ENCODE data around the gene HRH3. TPM values are rescaled to one million over a fixed set of nuclear protein-coding genes. Genes with fewer than 3 reads are reported as not detected.

HRH3 gene
- total and polyA plus RNA-seq, 2 donors (not counting 1 experiment from before 2014, with no cell fraction given): not detected

DNA sequence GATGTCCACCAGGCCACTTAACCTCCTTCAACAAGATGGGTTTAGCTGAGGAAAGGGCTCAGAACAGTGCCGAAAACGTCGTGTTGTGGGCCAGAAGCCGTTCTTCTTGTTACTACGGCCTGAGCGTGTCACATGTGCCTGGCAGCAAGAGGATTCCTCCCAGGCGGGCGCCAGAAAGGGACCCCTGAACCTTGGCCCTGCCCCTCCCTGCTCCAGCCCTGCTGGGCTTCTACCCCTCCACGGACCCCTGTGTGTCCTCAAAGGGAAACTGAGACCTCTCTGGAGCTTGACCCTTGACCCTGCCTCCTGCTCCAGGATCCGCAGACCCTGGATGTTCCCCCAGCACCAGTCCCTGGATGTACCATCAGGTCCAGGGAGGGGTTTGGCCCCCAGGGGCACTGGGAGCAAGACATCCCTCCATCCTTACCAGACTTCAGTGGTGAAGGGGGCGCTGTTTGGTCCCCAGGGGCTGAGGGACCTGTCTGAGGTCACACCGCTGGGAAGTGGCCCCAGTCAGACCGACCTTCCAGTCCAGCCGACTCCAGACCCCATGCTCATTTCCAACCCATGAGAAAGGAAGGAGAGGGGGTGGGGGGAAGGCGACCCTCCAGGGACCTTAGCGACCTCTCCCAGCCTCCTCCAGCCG, 10.1 kb downstream of the HRH3 start:
- H3K27me3 ChIP-seq (replicated peaks in 1 of 4; ENCODE audit: control extremely low read depth in 1 of 4, control insufficient read depth in 3 of 4, insufficient read depth in 4 of 4, low read length in 3 of 4): peaks cover 0 to 36% (median 11%) of the 10 kb centered on the region in 4 experiments
- no peaks in the 10 kb centered on the region for H3K4me1 Mint-ChIP-seq
- 75% methylated on average over 12 of the region's 17 CpGs for WGBS (ENCODE audit: insufficient coverage)
- DNase-seq (no peak), ATAC-seq (ENCODE audit: low read depth) (no peak)
- CTCF ChIA-PET: no interaction called here
- no peak overlapping the region for H3K27ac Mint-ChIP-seq
- H3K36me3 ChIP-seq (replicated peaks in 1 of 2; ENCODE audit: control extremely low read depth in 1 of 2, control insufficient read depth in 1 of 2, extremely low read depth in 1 of 2, insufficient read depth in 2 of 2, low read length in 1 of 2): no peaks in the 10 kb centered on the region
- H3K9me3 ChIP-seq (ENCODE audit: control extremely low read depth in 1 of 3, control insufficient read depth in 2 of 3, insufficient read depth in 1 of 3, low read length in 2 of 3): no peaks in the 10 kb centered on the region
- H3K79me2 ChIP-seq (ENCODE audit: control insufficient read depth, insufficient read depth, low read length): no peaks in the 10 kb centered on the region
- no peak overlapping the region for H3K4me2 ChIP-seq (replicated peaks; ENCODE audit: low read depth, low read length, poor library complexity, severe bottlenecking)
- no peak for TF ChIP-seq EZH2 (IDR thresholded peaks at IDR 0.05; ENCODE audit: borderline replicate concordance, insufficient read depth, low read depth, low read length, poor library complexity, severe bottlenecking)
- TF ChIP-seq, protein P1, sequence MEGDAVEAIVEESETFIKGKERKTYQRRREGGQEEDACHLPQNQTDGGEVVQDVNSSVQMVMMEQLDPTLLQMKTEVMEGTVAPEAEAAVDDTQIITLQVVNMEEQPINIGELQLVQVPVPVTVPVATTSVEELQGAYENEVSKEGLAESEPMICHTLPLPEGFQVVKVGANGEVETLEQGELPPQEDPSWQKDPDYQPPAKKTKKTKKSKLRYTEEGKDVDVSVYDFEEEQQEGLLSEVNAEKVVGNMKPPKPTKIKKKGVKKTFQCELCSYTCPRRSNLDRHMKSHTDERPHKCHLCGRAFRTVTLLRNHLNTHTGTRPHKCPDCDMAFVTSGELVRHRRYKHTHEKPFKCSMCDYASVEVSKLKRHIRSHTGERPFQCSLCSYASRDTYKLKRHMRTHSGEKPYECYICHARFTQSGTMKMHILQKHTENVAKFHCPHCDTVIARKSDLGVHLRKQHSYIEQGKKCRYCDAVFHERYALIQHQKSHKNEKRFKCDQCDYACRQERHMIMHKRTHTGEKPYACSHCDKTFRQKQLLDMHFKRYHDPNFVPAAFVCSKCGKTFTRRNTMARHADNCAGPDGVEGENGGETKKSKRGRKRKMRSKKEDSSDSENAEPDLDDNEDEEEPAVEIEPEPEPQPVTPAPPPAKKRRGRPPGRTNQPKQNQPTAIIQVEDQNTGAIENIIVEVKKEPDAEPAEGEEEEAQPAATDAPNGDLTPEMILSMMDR (IDR thresholded peaks at IDR 0.05): no peak
- H3K9me3 Mint-ChIP-seq (ENCODE audit: insufficient read depth): no peaks in the 10 kb centered on the region
- no peak overlapping the region for H3K4me3 Mint-ChIP-seq
- H4K20me1 ChIP-seq (ENCODE audit: control insufficient read depth, insufficient read depth, low read length, poor library complexity, severe bottlenecking): no peaks in the 10 kb centered on the region
- no peak overlapping the region for H3K9ac ChIP-seq (ENCODE audit: low read length)
- no peak overlapping the region for H3K27ac ChIP-seq (ENCODE audit: low read length in 2 of 2)
- H3K4me3 ChIP-seq (ENCODE audit: control extremely low read depth in 1 of 5, extremely low read depth in 1 of 5, insufficient read depth in 1 of 5, low read depth in 2 of 5, low read length in 4 of 5): no peak overlapping the region
- POLR2A ChIA-PET: no interaction called here
- no peak overlapping the region for H2AFZ ChIP-seq (ENCODE audit: insufficient read depth, low read depth, low read length, poor library complexity, severe bottlenecking)
- H3K27me3 Mint-ChIP-seq: peaks cover 13% of the 10 kb centered on the region
- intact Hi-C loops (cut with micrococcal nuclease): no loop called here
- no peaks in the 10 kb centered on the region for H3K4me1 ChIP-seq (ENCODE audit: control insufficient read depth in 2 of 2, insufficient read depth in 2 of 2, low read length in 2 of 2)

DNA sequence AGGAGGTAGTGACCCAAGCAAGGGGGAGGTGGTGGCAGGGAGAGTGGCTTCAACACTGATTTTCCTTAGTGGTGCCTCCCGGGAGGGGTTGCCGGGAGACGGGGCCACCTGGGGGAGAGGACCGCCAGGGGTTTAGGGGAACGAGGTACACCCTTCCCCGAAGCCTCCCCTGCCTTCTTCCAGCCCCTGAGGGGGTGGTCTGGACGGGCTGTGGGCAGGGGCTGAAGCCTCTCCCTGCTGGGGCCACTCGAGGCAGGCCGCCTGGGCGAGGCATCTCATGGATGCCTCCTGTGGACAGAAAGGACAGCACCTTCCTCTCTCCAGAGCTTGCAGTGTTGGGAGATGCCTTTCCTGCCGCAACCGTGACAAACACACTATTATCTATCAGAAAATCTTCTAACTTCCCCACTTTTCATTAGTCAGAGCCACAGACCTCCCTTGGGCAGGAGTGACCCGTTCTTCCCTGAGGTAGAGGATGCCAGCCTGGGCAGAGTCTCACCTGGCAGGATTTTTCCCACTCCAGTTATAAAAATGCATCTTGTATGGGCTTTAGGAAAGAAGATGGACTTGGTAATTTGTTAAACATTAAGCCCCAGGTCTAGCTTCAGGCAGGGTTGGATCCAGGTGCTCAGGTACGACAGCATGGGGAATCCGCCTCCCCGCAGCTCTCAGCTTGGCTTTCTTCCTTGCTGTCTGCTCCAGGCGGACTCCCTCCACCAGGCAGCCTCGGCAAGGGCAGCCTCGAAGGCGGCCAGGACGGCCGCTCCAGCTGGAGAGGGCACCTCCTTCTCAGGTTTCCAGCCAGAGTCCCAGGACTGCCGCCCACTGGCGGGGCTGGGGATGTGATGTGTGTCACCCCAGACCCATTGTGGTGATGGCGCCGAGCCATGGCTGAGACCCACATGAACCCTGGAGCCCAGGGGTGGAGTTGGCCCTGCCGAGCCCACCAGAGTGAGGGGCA, 11.0 kb downstream of the HRH3 start:
- H3K4me2 ChIP-seq (replicated peaks; ENCODE audit: low read depth, low read length, poor library complexity, severe bottlenecking): no peak overlapping the region
- ATAC-seq (ENCODE audit: low read depth): no peak
- H3K27me3 ChIP-seq (replicated peaks in 1 of 4; ENCODE audit: control extremely low read depth in 1 of 4, control insufficient read depth in 3 of 4, insufficient read depth in 4 of 4, low read length in 3 of 4): peaks cover 0 to 28% (median 11%) of the 10 kb centered on the region in 4 experiments
- H3K4me1 ChIP-seq (ENCODE audit: control insufficient read depth in 2 of 2, insufficient read depth in 2 of 2, low read length in 2 of 2): no peaks in the 10 kb centered on the region
- H3K27ac ChIP-seq (ENCODE audit: low read length in 2 of 2): no peak overlapping the region
- no peaks in the 10 kb centered on the region for H3K79me2 ChIP-seq (ENCODE audit: control insufficient read depth, insufficient read depth, low read length)
- TF ChIP-seq, protein P1 (IDR thresholded peaks at IDR 0.05): no peak
- TF ChIP-seq EZH2 (IDR thresholded peaks at IDR 0.05; ENCODE audit: borderline replicate concordance, insufficient read depth, low read depth, low read length, poor library complexity, severe bottlenecking): no peak
- no peak overlapping the region for H3K9ac ChIP-seq (ENCODE audit: low read length)
- Mint-ChIP-seq H3K4me3 (no peak overlapping the region), H3K27ac (no peak overlapping the region), H3K4me1 (no peaks in the 10 kb centered on the region), H3K9me3 (ENCODE audit: insufficient read depth) (no peaks in the 10 kb centered on the region), H3K27me3 (peaks cover 7% of the 10 kb centered on the region)
- WGBS (ENCODE audit: insufficient coverage): 68% methylated on average over 25 of the region's 27 CpGs
- no peak overlapping the region for H3K4me3 ChIP-seq (ENCODE audit: control extremely low read depth in 1 of 5, extremely low read depth in 1 of 5, insufficient read depth in 1 of 5, low read depth in 2 of 5, low read length in 4 of 5)
- intact Hi-C loops (cut with micrococcal nuclease): no loop called here
- DNase-seq: no peak
- POLR2A ChIA-PET: no interaction called here
- no peaks in the 10 kb centered on the region for H3K36me3 ChIP-seq (replicated peaks in 1 of 2; ENCODE audit: control extremely low read depth in 1 of 2, control insufficient read depth in 1 of 2, extremely low read depth in 1 of 2, insufficient read depth in 2 of 2, low read length in 1 of 2)
- H4K20me1 ChIP-seq (ENCODE audit: control insufficient read depth, insufficient read depth, low read length, poor library complexity, severe bottlenecking): no peaks in the 10 kb centered on the region
- CTCF ChIA-PET: no interaction called here
- no peak overlapping the region for H2AFZ ChIP-seq (ENCODE audit: insufficient read depth, low read depth, low read length, poor library complexity, severe bottlenecking)
- no peaks in the 10 kb centered on the region for H3K9me3 ChIP-seq (ENCODE audit: control extremely low read depth in 1 of 3, control insufficient read depth in 2 of 3, insufficient read depth in 1 of 3, low read length in 2 of 3)

All from B cell (primary cell).